Endothelial cell of umbilical vein (primary cell): ENCODE data around the gene DNAJC12. TPM values are rescaled to one million over a fixed set of nuclear protein-coding genes. Genes with fewer than 3 reads are reported as not detected.

ENCODE experiments used
- BruUV-seq: library from RNA; stranded (reverse); fragments of 400-500 nt; replicated peaks from 2 replicates; lab custom pipeline; 2021; lab: Mats Ljungman, UMichigan
- CTCF ChIA-PET: fragments of 300-600, 350-600 bp; sonication (Branson Sonifier 250); formaldehyde crosslinking; loops from one replicate; lab custom pipeline; 2021; ENCODE audit warnings: antibody characterized with exemption, inconsistent platforms; lab: Charles Lee
- POLR2A ChIA-PET: fragments of 300-600, 350-600 bp; sonication (Branson Sonifier 250); formaldehyde crosslinking; loops from one replicate; lab custom pipeline; 2021; ENCODE audit warnings: antibody characterized with exemption, inconsistent platforms; lab: Charles Lee
- DNase-seq: peaks from one replicate; pipeline ENCODE4 v3.0.0-alpha.2; 2011; ENCODE audit warnings: low read depth, low spot score
- FAIRE-seq: peaks from 2 replicates; lab custom pipeline; 2011; peaks lifted over from hg19 to GRCh38; lab: Jason Lieb, UNC
- H2AFZ ChIP-seq: 2 replicates; pipeline ENCODE4 v1.6.0; 2012; ENCODE audit warnings: low read depth, low read length, control low read depth, inconsistent platforms
- H3K27ac ChIP-seq: 2 replicates; pipeline ENCODE4 v1.5.1; 2011; ENCODE audit warnings: low read depth, mild to moderate bottlenecking, control low read depth, low read length, moderate library complexity; ENCODE audit not compliant: insufficient read depth
- H3K27me3 ChIP-seq, 2 experiments: 2 replicates each; pipeline versions ENCODE4 v1.6.0 to v1.6.1; 2011; ENCODE audit warnings: low read length in 2 of 2, mixed read lengths in 1 of 2; ENCODE audit not compliant: control insufficient read depth in 2 of 2, insufficient read depth in 2 of 2
- H3K36me3 ChIP-seq, 2 experiments: 2 replicates in 1 of 2; 3 replicates in 1 of 2; pipeline ENCODE4 v1.5.1; 2011; ENCODE audit warnings: low read length in 2 of 2, mild to moderate bottlenecking in 1 of 2, moderate library complexity in 1 of 2; ENCODE audit not compliant: control insufficient read depth in 2 of 2, insufficient read depth in 2 of 2; ENCODE audit errors: extremely low read depth in 1 of 2
- H3K4me1 ChIP-seq: 3 replicates; pipeline ENCODE4 v1.5.1; 2011; ENCODE audit warnings: mild to moderate bottlenecking, low read length; ENCODE audit not compliant: control insufficient read depth, insufficient read depth; ENCODE audit errors: extremely low read depth
- H3K4me2 ChIP-seq: 2 replicates; pipeline ENCODE4 v1.6.1; 2011; ENCODE audit warnings: low read length, control low read depth, mixed read lengths; ENCODE audit not compliant: insufficient read depth
- H3K4me3 ChIP-seq, 3 experiments: fragments of 200-600 bp in 1 of 3; sonication (generic), shearing (Covaris generic) in 1 of 3; replicated peaks in 1 of 3; 2 replicates each; pipeline ENCODE4 v1.5.1; 2011 to 2016; ENCODE audit warnings: control low read depth in 3 of 3, low read length in 3 of 3, mild to moderate bottlenecking in 2 of 3, inconsistent platforms in 1 of 3, low read depth in 1 of 3, moderate library complexity in 1 of 3; ENCODE audit not compliant: insufficient read depth in 1 of 3
- H3K79me2 ChIP-seq: 2 replicates; pipeline ENCODE4 v1.6.0; 2012; ENCODE audit warnings: low read length, inconsistent platforms; ENCODE audit not compliant: control insufficient read depth, insufficient read depth
- H3K9ac ChIP-seq: replicated peaks from 2 replicates; pipeline ENCODE3; 2011; ENCODE audit warnings: low read length, control low read depth; ENCODE audit not compliant: insufficient read depth; ENCODE audit errors: extremely low read depth
- H3K9me1 ChIP-seq: replicated peaks from 3 replicates; pipeline ENCODE4 v1.6.0; 2011; ENCODE audit warnings: mild to moderate bottlenecking, low read length; ENCODE audit not compliant: control insufficient read depth, insufficient read depth; ENCODE audit errors: extremely low read depth
- H3K9me3 ChIP-seq: replicated peaks from 2 replicates; pipeline ENCODE4 v1.5.1; 2012; ENCODE audit warnings: low read length, inconsistent platforms; ENCODE audit not compliant: control insufficient read depth, insufficient read depth
- H4K20me1 ChIP-seq: replicated peaks from 2 replicates; pipeline ENCODE3; 2011; ENCODE audit warnings: mild to moderate bottlenecking, low read length; ENCODE audit not compliant: control insufficient read depth, insufficient read depth; ENCODE audit errors: extremely low read depth
- CTCF ChIP-seq, 2 donors: IDR thresholded peaks; 1 replicate in 1 of 2; 2 replicates in 1 of 2; pipeline ENCODE4 v1.5.1; 2011; ENCODE audit warnings: low read length in 2 of 2, mild to moderate bottlenecking in 2 of 2, moderate library complexity in 2 of 2, control low read depth in 1 of 2, inconsistent platforms in 1 of 2, low read depth in 1 of 2; ENCODE audit not compliant: insufficient read depth in 1 of 2; ENCODE audit errors: extremely low read depth in 1 of 2
- FOS ChIP-seq: IDR thresholded peaks from 2 replicates; pipeline ENCODE4 v1.6.1; 2011; ENCODE audit warnings: mild to moderate bottlenecking, low read length, moderate library complexity, borderline replicate concordance; ENCODE audit not compliant: insufficient read depth
- GATA2 ChIP-seq: IDR thresholded peaks from 2 replicates; pipeline ENCODE4 v1.7.0; 2011; ENCODE audit warnings: low read depth, mild to moderate bottlenecking, moderate library complexity, mixed read lengths, low read length; ENCODE audit not compliant: insufficient read length, insufficient read depth
- JUN ChIP-seq: IDR thresholded peaks from 2 replicates; pipeline ENCODE4 v1.6.1; 2011; ENCODE audit warnings: borderline replicate concordance, low read depth; ENCODE audit not compliant: insufficient read length, insufficient read depth
- MYC ChIP-seq: IDR thresholded peaks from one replicate; pipeline ENCODE4 v1.6.1; 2011; ENCODE audit warnings: mild to moderate bottlenecking, low read depth, low read length
- POLR2A ChIP-seq: IDR thresholded peaks from 2 replicates; pipeline ENCODE4 v1.6.1; 2012; ENCODE audit warnings: low read depth, mild to moderate bottlenecking, control low read depth, low read length
- dilution Hi-C: fragments of 300-500 bp; cut with MboI; formaldehyde crosslinking; loops from one replicate; pipeline ENCODE4 v1.15.0; 2019; ENCODE audit warnings: low sequenced_read_pairs; ENCODE audit not compliant: extremely low pct_ligation_motif_present
- intact Hi-C: fragments of 100-400 bp; cut with micrococcal nuclease; formaldehyde crosslinking; loops from one replicate; pipeline ENCODE4 v1.10.0; 2022
- polyA plus RNA-seq, 4 experiments: library from polyadenylated mRNA; depleted of rRNA in 3 of 4; stranded (reverse) in 3 of 4; unstranded in 1 of 4; fragments of >200 nt; gene quantifications; 2 replicates each; pipeline versions ENCODE4 v1.2.1 to v1.2.3, GENCODE V29; 2011 to 2012; ENCODE audit warnings: missing spikeins in 1 of 4
- total RNA-seq: library from RNA; stranded (reverse); gene quantifications from 2 replicates; pipeline ENCODE4 v1.2.3, GENCODE V29; 2021
- TF ChIP-seq, protein P1 (sequence below): IDR thresholded peaks from 2 replicates; pipeline ENCODE4 v1.6.1; 2011; ENCODE audit not compliant: insufficient read depth, insufficient read length

Gene DNAJC12
- total and polyA plus RNA-seq, 2 donors (not counting 3 experiments of a cell fraction or from before 2014, with no cell fraction given) = 0.54 to 1.0 TPM

DNA sequence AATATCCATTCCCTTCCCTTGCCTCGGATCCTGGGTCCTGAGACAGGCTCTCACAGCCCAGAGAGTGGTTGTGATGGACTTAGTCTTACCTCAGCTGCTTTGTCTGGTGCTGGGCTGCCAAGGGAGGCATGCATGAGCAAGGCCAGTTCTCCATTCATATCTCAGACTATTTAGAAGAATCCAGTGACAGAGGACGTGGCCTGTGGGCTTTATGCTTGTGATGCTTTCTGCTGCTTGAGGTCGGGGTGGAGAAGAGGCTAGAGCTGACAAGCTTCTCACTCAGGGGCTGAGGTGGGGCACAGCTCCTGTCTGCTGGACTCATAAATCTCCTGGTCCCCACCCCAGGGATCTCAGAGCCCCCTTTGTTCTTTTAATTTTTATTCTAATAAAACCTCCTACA is 66.8 kb downstream of the DNAJC12 start:
- no TSS peak for BruUV-seq
- Histone ChIP-seq H3K4me2 (no peak overlapping the region), H3K27me3 (no peaks in the 10 kb centered on the region), H3K27ac (no peak overlapping the region), H3K79me2 (no peaks in the 10 kb centered on the region), H2AFZ (no peak overlapping the region), H3K36me3 (no peaks in the 10 kb centered on the region), H3K4me1 (peaks cover 23% of the 10 kb centered on the region), H4K20me1 (no peaks in the 10 kb centered on the region), H3K4me3 (no peak overlapping the region), H3K9me1 (no peaks in the 10 kb centered on the region), H3K9me3 (no peaks in the 10 kb centered on the region), H3K9ac (no peak overlapping the region)
- intact Hi-C loops (loop anchor here (10.0 kb wide), 1 partner anchor 166 kb away; no protein-coding TSS in a partner anchor), dilution Hi-C loops (no loop called here)
- no peak for FAIRE-seq
- no peak for DNase-seq
- CTCF ChIA-PET = interaction anchor here (0.8 to 1.6 kb wide), 3 partner anchors 9 to 74 kb away, joined by 4 to 13 read pairs (median 11); no protein-coding TSS in a partner anchor
- POLR2A ChIA-PET = no interaction called here
- TF ChIP-seq POLR2A (no peak), MYC (no peak), GATA2 (no peak), FOS (no peak), JUN (no peak)
- TF ChIP-seq, protein P1, sequence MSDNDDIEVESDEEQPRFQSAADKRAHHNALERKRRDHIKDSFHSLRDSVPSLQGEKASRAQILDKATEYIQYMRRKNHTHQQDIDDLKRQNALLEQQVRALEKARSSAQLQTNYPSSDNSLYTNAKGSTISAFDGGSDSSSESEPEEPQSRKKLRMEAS = no peak

DNA sequence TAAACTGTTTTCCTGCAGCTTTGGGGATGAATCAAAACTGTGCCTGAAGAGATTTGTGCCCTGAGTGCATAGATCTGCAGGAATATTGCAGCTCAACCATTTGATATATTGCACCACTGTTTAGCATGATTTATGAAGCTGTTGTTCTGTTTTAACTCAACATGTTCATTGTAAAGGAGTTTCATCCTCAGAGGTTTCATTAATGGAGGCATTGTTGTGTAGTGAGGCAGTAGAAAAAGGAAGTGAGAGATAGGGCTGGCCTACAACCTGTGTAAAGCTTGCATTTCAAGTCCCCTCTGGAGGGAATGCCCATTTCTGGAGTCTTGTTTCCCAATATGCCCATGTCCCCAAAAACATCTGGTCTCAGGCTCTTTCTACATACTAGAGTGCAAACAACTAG is 67.5 kb downstream of the DNAJC12 start:
- BruUV-seq = no TSS peak
- FAIRE-seq = no peak

More for the DNA sequence above, 67.5 kb downstream of the DNAJC12 start:
- no peak overlapping the region for H3K9ac ChIP-seq
- no peak overlapping the region for H2AFZ ChIP-seq
- intact Hi-C loops = loop anchor here (10.0 kb wide), 1 partner anchor 166 kb away; no protein-coding TSS in a partner anchor
- H3K9me3 ChIP-seq = no peaks in the 10 kb centered on the region
- peaks cover 16% of the 10 kb centered on the region for H3K4me1 ChIP-seq
- no peaks in the 10 kb centered on the region for H3K36me3 ChIP-seq
- no peaks in the 10 kb centered on the region for H3K9me1 ChIP-seq
- H3K4me2 ChIP-seq = no peak overlapping the region
- H3K27ac ChIP-seq = no peak overlapping the region
- H3K27me3 ChIP-seq = no peaks in the 10 kb centered on the region
- CTCF ChIA-PET = interaction anchor here (0.8 to 1.6 kb wide), 3 partner anchors 9 to 73 kb away, joined by 4 to 13 read pairs (median 11); no protein-coding TSS in a partner anchor
- no peaks in the 10 kb centered on the region for H3K79me2 ChIP-seq
- TF ChIP-seq POLR2A (no peak), CTCF (IDR thresholded peaks at IDR 0.05; ENCODE audit: extremely low read depth in 1 of 2, insufficient read depth in 1 of 2, low read depth in 1 of 2, low read length in 2 of 2) (no peak), MYC (no peak), GATA2 (no peak), FOS (no peak), JUN (no peak)
- TF ChIP-seq, protein P1 = no peak
- dilution Hi-C loops = no loop called here
- DNase-seq = no peak
- no peaks in the 10 kb centered on the region for H4K20me1 ChIP-seq
- POLR2A ChIA-PET = no interaction called here
- no peak overlapping the region for H3K4me3 ChIP-seq
